GM18526 (cell line): Measurements from ENCODE around the gene FLVCR1.

Source experiments
- POLR2A ChIP-seq: IDR thresholded peaks from 3 replicates; pipeline ENCODE4 v1.6.1; 2011; ENCODE audit not compliant: insufficient read length; ENCODE audit errors: extremely low read depth

FLVCR1 gene

GRCh38 chr1:212857992-212858460 lies at the start of gene FLVCR1:
FLVCR1 (plus strand) TSS chr1:212858275; CDS start chr1:212858453, 178 bp downstream.
- peak; percentile 83 for TF ChIP-seq POLR2A

- TF ChIP-seq POLR2A, result no peak
Measured at GRCh38 chr1:212814537-212815334, 43.3 kb upstream of the FLVCR1 start.

- TF ChIP-seq POLR2A, result no peak
Measured at GRCh38 chr1:212816567-212817278, 41.4 kb upstream of the FLVCR1 start.

GRCh38 chr1:212819726-212820125 lies 38.3 kb upstream of the FLVCR1 start:
- TF ChIP-seq POLR2A, result no peak

- no peak for TF ChIP-seq POLR2A
Measured at GRCh38 chr1:212820969-212821368, 37.1 kb upstream of the FLVCR1 start.

GRCh38 chr1:212822956-212823355 lies 35.1 kb upstream of the FLVCR1 start:
- TF ChIP-seq POLR2A, result no peak

GRCh38 chr1:212824201-212824600 lies 33.9 kb upstream of the FLVCR1 start:
- TF ChIP-seq POLR2A, result no peak

GRCh38 chr1:212825798-212826452 lies 32.1 kb upstream of the FLVCR1 start:
- TF ChIP-seq POLR2A, result no peak

GRCh38 chr1:212827171-212827776 lies 30.8 kb upstream of the FLVCR1 start:
- TF ChIP-seq POLR2A, result no peak

- no peak for TF ChIP-seq POLR2A
Measured at GRCh38 chr1:212827831-212828278, 30.2 kb upstream of the FLVCR1 start.

- no peak for TF ChIP-seq POLR2A
Measured at GRCh38 chr1:212828395-212828794, 29.7 kb upstream of the FLVCR1 start.

GRCh38 chr1:212838145-212838544 lies 19.9 kb upstream of the FLVCR1 start:
- no peak for TF ChIP-seq POLR2A

GRCh38 chr1:212847549-212847948 lies 10.5 kb upstream of the FLVCR1 start, which contains the start of gene SPATA45:
SPATA45 (minus strand) TSS chr1:212847649; CDS start chr1:212836149, 11,500 bp downstream.
- no peak for TF ChIP-seq POLR2A

GRCh38 chr1:212852105-212852688 lies 5.9 kb upstream of the FLVCR1 start:
- TF ChIP-seq POLR2A, result no peak

GRCh38 chr1:212853658-212854057 lies 4.4 kb upstream of the FLVCR1 start:
- TF ChIP-seq POLR2A, result no peak
